HG02840 (cell line): ENCODE results near the gene MCEMP1.

Source experiments
- ATAC-seq: cut with Tn5 transposase; IDR thresholded peaks from one replicate; pipeline ENCODE4 v1.9.1; 2021; ENCODE audit warnings: mild to moderate bottlenecking, moderate library complexity, moderate number of reproducible peaks; ENCODE audit not compliant: unreplicated experiment, low FRiP score

Gene MCEMP1

DNA sequence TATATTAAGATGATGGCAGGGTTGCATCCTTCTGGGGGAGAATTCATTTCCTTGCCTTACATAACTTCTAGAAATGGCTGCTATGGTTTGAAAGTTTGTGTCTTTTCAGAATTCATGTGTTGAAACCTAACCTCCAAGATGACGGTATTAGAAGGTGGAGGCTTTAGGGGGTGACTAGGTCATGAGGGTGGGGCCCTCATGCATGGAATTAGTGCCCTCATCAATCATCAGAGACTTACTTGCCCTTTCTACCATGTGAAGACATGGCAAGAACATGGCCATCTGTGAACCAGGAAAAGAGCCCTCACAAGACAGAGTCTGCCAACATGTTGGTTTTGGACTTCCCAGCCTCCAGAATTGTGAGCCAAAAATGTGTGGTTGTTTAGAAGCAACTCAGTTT is 39.9 kb downstream of the MCEMP1 start:
- ATAC-seq: no peak

DNA sequence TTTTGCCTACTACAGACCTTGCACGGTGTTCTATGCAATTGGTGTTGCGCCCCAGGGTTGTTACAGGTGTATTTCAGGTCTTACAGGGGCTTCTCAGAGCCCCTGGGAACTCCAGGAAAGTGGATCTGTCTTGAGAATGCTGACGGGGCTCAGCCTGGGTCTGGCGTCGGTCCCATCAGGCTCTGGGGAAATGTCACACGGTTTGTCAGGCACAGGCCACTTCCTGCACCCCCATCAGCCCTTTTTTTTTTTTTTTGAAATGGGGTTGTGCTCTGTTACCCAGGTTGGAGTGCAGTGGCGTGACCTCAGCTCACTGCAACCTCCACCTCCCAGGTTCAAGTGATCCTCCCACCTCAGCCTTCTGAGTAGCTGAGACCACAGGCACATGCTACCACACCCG is 41.8 kb downstream of the MCEMP1 start:
- ATAC-seq: no peak

DNA sequence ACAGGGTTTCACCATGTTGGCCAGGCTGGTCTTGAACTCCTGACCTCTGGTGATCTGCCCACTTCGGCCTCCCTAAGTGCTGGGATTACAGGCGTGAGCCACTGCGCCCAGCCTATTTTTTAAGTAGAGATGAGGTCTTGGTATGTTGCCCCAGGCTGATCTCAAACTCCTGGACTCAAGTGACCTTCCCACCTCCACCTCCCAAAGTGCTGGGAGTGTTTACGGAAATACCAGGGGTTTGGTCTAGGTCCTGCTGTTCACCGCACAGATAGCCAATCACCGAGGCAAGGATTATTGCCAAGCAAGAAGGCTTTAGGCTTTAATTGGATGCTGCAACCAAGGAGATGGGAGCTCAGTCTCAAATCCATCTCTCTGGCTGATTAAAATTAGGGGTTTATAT is 43.5 kb downstream of the MCEMP1 start:
- no peak for ATAC-seq

DNA sequence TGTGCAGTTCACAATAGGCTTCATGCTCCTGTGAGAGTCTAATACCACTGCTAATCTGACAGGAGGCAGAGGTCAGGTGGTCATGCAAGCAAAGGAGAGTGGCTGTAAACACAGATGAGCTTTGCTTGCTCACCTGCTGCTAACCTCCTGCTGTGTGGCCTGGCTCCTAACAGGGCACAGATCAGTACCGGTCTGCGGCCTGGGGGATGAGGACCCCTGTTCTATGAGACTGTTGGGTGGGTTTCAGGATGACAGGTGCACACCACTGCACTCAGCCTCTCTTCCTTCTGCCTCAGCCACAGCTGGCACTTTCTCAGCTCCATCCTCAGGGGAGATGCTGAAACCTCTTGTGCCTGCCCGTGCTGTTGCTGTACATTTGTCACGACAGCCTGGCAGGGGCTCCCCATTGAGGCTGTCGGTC is 45.4 kb downstream of the MCEMP1 start:
- no peak for ATAC-seq

DNA sequence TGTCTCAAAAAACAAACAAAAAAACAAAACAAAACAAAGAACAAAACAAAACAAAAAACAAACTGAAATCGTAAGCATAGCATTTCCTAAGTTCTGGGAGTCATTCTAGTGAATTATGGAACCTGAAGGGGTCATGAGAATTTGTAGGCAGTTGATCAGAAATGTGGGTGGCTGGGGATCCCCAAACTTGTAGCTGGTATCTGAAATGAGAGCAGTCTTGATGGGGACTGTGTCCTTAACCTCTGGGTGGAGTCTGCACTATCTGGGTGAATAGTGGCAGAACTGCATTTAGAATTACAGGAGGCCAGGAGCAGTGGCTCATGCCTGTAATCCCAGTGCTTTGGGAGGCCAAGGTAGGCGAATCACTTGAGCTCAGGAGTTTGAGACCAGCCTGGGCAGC is 48.9 kb downstream of the MCEMP1 start:
- no peak for ATAC-seq

DNA sequence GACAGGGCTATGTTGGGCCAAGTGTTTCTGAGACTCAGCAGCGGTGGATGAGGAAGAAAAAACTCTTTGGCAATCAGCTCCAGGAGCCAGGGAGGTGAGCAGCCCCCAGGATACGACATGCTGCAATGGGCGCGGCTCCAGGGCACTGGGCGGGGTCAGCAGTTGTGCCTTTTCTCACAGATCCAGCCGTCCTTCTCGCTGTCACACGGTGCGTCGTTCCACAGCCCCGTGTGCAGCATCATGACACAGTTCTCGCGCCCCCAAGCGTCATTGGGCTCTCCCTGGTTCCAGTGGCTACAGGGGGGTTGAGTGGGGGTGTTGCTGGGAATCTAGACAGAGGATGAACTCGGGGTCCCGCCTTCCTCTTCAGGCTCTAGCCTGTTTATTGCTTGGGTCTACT is 52.3 kb downstream of the MCEMP1 start:
- no peak for ATAC-seq
